ENCODE results near the gene CENPS.

CENPS gene

GRCh38 chr1:10474613-10475507 is 44.6 kb downstream of the CENPS start, which contains the start of gene PEX14:
Gene PEX14, plus strand, starts transcription at chr1:10474950. Its CDS starts 17 bp downstream, at chr1:10474967.
- ATAC-seq: peak; percentile 89
- no peak for TF ChIP-seq OSR1 (CRISPR knock-in tag; IDR thresholded peaks at IDR 0.05)

DNA sequence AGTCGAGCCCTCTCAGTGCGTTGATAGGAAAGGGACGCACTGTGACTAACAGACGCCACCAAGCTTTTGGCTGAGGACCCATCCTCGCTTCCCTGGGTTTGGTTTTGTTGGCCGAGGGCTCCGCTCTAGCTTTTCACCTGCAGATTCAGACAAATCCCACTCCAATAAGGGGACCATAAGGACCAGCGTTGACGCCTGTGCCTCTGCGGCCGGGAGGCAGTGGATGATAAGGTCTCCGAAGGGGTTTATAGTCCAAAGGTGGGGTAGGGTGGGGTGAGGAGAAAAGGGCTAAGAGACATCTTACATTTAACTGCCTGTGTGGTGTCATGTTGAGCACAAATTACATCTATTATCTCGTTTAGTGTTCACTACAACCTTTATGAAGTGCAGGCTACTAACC is 45.3 kb downstream of the CENPS start:
- ATAC-seq: no peak
- TF ChIP-seq ISL1 (CRISPR knock-in tag; IDR thresholded peaks at IDR 0.05): no peak
- TF ChIP-seq ZFP3 (CRISPR knock-in tag; IDR thresholded peaks at IDR 0.05): no peak
- no peak for TF ChIP-seq CREB5 (CRISPR knock-in tag; IDR thresholded peaks at IDR 0.05; ENCODE audit: low read depth)
- TF ChIP-seq, protein P1, sequence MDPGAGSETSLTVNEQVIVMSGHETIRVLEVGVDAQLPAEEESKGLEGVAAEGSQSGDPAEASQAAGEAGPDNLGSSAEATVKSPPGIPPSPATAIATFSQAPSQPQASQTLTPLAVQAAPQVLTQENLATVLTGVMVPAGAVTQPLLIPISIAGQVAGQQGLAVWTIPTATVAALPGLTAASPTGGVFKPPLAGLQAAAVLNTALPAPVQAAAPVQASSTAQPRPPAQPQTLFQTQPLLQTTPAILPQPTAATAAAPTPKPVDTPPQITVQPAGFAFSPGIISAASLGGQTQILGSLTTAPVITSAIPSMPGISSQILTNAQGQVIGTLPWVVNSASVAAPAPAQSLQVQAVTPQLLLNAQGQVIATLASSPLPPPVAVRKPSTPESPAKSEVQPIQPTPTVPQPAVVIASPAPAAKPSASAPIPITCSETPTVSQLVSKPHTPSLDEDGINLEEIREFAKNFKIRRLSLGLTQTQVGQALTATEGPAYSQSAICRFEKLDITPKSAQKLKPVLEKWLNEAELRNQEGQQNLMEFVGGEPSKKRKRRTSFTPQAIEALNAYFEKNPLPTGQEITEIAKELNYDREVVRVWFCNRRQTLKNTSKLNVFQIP (CRISPR knock-in tag; IDR thresholded peaks at IDR 0.05; ENCODE audit: borderline replicate concordance, low read depth): no peak

- TF ChIP-seq OSR1 (CRISPR knock-in tag; IDR thresholded peaks at IDR 0.05) (no peak), CREB5 (CRISPR knock-in tag; IDR thresholded peaks at IDR 0.05; ENCODE audit: low read depth) (no peak), ZFP3 (CRISPR knock-in tag; IDR thresholded peaks at IDR 0.05) (no peak), TCF4 (CRISPR knock-in tag; IDR thresholded peaks at IDR 0.05; ENCODE audit: borderline replicate concordance) (no peak), CSDC2 (CRISPR knock-in tag; IDR thresholded peaks at IDR 0.05) (no peak), TSHZ2 (CRISPR knock-in tag; IDR thresholded peaks at IDR 0.05) (no peak), GLIS3 (CRISPR knock-in tag; IDR thresholded peaks at IDR 0.05) (no peak), TOX (CRISPR knock-in tag; IDR thresholded peaks at IDR 0.05; ENCODE audit: borderline replicate concordance) (no peak), ZNF70 (CRISPR knock-in tag; IDR thresholded peaks at IDR 0.05) (no peak), ESRRG (CRISPR knock-in tag; IDR thresholded peaks at IDR 0.05) (no peak), ZNF8 (CRISPR knock-in tag; IDR thresholded peaks at IDR 0.05) (no peak), BACH2 (CRISPR knock-in tag; IDR thresholded peaks at IDR 0.05; ENCODE audit: borderline replicate concordance) (no peak)
- TF ChIP-seq, protein P2, sequence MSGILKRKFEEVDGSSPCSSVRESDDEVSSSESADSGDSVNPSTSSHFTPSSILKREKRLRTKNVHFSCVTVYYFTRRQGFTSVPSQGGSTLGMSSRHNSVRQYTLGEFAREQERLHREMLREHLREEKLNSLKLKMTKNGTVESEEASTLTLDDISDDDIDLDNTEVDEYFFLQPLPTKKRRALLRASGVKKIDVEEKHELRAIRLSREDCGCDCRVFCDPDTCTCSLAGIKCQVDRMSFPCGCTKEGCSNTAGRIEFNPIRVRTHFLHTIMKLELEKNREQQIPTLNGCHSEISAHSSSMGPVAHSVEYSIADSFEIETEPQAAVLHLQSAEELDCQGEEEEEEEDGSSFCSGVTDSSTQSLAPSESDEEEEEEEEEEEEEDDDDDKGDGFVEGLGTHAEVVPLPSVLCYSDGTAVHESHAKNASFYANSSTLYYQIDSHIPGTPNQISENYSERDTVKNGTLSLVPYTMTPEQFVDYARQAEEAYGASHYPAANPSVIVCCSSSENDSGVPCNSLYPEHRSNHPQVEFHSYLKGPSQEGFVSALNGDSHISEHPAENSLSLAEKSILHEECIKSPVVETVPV (CRISPR knock-in tag; IDR thresholded peaks at IDR 0.05): no peak
- no peak for ATAC-seq
Measured at GRCh38 chr1:10479296-10479695, 49.1 kb downstream of the CENPS start.

DNA sequence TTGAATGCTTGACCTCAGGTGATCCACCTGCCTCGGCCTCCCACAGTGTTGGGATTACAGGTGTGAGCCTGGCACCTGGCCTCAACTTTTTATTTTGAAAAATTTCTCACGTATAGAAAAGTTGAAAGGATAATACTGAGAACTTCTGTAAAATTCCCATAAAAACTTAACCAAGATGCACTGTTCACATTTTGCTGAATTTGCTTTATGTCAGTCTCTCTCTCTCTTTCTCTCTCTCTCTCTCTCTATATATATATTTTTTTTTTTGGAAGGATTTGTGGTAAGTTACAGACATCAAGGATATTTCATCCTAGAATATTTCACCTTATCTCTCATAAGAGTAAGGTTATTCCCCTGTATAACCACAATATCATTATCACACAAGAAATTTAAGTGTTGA is 50.4 kb downstream of the CENPS start:
- TF ChIP-seq ZNF8 (CRISPR knock-in tag; IDR thresholded peaks at IDR 0.05) (no peak), ARNTL (CRISPR knock-in tag; IDR thresholded peaks at IDR 0.05; ENCODE audit: borderline replicate concordance, low read depth) (no peak), TSHZ2 (CRISPR knock-in tag; IDR thresholded peaks at IDR 0.05) (no peak), OSR1 (CRISPR knock-in tag; IDR thresholded peaks at IDR 0.05) (no peak), PPARA (CRISPR knock-in tag; IDR thresholded peaks at IDR 0.05; ENCODE audit: borderline replicate concordance) (no peak), BACH2 (CRISPR knock-in tag; IDR thresholded peaks at IDR 0.05; ENCODE audit: borderline replicate concordance) (no peak), ESRRG (CRISPR knock-in tag; IDR thresholded peaks at IDR 0.05) (no peak), GLIS3 (CRISPR knock-in tag; IDR thresholded peaks at IDR 0.05) (no peak), ZFP3 (CRISPR knock-in tag; IDR thresholded peaks at IDR 0.05) (no peak), ZNF565 (CRISPR knock-in tag; conservative IDR thresholded peaks at IDR 0.05; ENCODE audit: low read depth) (no peak)

More for the DNA sequence above, 50.4 kb downstream of the CENPS start:
- ATAC-seq: no peak

Data from SK-N-SH treated with all-trans-retinoic acid at 6 μM for 48 hours (cell line).